T-helper 1 cell (primary cell): Measurements from ENCODE around the gene PSMC2.
"Not testable (repeated sequence)": the region's sequence is repeated elsewhere in the genome, so short reads cannot be mapped to it uniquely, and the experiment has no call there.

Source experiments
- DNase-seq, 5 donors: peaks; one replicate each; pipeline ENCODE4 v3.0.0-alpha.2; 2012 to 2020

Gene PSMC2

GRCh38 chr7:103379270-103379975 is 32.0 kb downstream of the PSMC2 start:
- DNase-seq, result no peak

DNA sequence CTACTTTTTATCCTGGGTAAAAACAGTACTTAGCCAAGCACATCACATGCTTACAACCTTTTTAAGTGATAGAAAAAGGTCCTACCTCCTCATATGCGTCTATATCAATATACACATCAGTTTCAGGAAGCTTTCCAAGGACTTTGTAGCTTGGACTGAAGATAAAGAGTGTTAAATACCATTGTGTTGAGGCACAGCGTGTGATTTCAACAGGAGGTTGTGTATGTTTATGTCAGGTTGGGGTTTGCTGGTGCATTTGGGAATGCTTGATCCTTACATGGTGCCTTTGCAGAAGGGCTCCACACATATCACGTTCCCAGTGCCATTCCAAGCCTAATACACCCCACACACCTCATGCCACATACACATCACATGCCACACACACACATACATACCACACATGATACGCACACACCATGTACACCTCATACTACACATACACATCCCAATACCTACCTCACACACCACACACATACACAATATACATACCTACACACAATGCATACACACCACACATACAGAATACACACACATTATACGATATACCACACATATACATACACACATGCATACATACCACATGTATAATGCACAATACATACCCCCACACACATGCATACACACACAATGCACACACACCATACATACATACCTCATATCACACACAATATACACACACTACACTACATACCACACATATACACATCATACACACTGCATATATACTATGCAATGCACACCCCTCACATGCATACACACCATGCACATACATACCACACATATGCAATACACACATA is 33.1 kb downstream of the PSMC2 start:
- DNase-seq, result no peak

DNA sequence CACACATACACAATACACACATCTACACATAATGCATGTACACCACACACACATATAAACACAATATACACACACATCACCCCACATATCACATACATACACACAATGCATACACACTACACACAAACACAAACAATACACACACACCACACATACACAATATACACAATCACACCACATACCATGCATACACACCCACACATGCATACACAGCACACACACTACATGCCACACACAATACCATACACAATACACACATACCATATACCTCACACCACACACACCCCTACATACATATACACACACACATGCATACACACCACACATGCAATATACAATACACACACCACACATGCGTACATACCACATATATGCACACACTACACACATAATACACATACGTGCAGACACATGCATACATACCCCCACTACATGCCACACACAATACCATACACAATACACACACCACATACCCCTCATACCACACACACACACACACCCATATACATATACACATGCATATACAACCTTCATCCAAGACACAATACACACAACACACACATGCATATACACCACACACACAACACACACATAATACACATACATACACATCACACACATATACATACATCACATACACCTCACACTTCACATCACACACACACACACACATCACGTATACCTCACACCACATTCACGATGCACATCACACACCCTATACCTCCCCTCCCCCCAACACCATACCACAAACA is 34.0 kb downstream of the PSMC2 start:
- DNase-seq, result no peak

DNA sequence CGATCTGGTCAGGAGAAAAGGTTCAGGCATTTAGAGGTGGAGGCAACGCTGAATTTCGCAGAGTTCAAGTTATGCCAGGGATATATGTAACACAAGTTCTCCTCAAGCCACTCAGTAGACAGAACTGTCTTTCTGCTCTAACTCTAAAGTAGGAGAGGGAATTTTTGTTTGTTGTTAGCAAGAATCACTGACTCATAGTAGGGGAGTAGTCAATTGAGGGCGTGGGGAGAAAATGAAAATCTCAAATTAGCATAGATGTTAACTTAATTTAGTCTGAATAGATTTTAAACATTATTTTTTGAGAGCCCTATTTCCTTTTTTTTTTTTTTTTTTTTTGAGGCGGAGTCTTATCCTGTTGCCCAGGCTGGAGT is 34.6 kb downstream of the PSMC2 start:
- DNase-seq, result no peak

GRCh38 chr7:103387242-103387641 is 39.8 kb downstream of the PSMC2 start:
- no peak for DNase-seq

DNA sequence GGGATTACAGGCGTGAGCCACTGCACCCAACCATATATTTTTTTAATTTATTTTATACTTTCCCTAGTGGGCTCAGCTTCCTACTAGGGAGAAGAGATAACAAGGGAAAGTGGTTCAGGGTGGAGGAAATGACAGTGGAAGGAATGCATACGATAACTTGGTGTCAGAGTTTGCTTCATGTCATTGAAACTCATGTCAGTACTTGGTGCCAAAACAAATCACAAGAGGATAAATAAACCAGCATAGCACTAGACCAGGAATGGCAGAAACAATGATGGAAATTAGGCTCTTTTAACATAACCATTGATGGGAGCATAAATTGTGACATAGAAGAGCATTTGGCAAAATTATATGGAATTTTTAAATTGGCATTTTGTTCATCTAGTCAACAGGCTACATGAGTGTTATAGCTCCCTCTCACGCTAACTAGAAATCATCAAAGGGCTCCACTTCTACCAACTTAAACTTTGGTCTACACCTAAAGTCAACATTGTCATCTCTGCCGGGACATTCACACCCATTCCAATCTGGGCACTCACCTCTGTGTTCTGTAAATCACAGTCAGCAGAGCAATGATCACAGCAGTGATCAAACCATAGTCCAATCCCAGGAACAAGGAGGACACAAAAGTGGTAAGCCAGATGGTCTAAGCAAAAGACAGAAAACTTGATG is 41.2 kb downstream of the PSMC2 start:
- DNase-seq, result no peak

DNA sequence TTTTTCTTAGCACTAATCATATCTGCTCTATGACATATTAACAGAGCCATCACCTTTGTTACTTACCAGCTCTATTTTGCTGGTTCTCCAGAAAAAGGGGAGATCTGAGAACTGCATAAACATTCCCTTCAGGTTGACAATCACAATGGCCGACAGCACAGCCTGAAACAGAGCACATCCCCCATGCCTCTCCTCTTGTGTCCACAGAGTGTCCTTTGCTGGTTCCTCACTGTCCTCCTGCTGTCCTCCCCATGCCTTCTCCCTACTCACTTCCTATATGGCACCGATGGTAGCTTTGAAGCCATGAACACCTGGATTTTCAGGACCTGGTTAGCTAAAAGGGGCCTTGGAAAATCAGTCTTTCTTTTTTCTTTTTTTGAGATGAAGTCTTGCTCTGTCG is 41.8 kb downstream of the PSMC2 start:
- no peak for DNase-seq

- DNase-seq, result no peak
These were observed 43.7 kb downstream of the PSMC2 start for GRCh38 chr7:103391150-103391549.

GRCh38 chr7:103391976-103392375 is 44.5 kb downstream of the PSMC2 start:
- DNase-seq, result no peak

- no peak for DNase-seq
These were observed 47.1 kb downstream of the PSMC2 start for GRCh38 chr7:103394566-103394965.

GRCh38 chr7:103395071-103395470 is 47.6 kb downstream of the PSMC2 start:
- no peak for DNase-seq

DNA sequence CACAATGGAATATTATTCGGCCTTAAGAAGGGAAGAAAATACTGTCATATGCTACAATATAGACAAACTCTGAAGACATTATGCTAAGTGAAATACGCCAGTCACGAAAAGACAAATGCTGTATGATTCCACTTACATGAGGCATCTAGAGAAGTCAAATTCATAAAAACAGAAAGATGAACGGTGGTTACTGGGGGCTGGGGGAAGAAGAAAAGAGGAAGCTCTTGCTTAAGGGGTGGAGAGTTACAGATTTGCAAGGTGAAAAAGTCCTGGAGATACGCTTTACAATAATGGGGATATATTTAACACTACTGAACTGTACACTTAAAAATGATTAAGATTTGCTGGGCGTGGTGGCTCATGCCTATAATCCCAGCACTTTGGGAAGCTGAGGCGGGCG is 49.0 kb downstream of the PSMC2 start:
- no peak for DNase-seq

DNA sequence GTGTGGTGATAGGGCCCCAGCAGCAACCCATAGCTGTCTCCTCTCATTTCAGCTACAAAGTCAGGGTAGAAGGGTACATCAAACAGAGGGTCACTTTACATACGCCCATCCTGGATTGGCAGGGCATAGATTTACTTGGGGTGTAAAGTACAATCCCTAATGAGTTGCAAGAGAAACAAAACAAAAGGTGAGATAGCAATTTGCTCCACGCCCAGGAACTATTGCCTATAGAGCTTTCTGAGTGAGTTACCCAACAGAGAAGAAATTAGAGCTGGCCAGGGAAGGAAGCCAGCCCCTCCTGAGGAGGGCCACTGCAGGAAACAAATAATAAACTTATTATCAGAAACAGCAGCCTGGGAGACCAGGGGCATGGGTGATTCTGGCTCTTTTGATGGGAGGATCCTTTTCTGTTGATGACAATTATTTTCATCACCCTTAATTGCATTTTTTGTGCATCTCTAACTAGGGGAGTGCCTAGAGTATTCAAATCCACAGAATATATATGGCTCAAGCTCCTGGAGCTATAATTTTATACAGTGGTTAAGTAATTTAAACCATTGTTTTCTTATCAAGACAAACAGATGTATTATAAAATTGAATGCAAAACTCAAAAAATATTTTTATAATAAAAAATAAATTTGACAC is 51.2 kb downstream of the PSMC2 start:
- DNase-seq, result no peak

GRCh38 chr7:103399687-103400086 is 52.2 kb downstream of the PSMC2 start:
- DNase-seq, result not testable (repeated sequence)

GRCh38 chr7:103405789-103406613 is 58.6 kb downstream of the PSMC2 start:
- not testable (repeated sequence) for DNase-seq

DNA sequence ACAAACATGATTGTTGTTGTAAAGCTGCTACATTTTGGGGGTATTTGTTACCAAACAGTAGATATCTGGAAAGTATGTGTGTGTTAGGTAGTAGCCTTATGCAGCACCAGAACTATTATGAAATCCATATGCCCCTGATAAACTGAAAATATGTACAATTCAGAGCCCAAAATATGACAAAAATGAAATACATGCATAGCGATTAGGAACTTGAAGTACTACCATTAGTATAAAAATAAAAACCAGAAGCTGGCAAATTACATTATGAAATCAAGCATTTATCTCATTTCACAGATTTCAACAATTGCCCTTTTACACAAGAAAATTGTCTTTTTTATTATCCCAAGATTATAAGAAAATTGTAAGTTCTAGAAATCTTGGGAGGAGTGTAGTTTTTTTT is 64.7 kb downstream of the PSMC2 start:
- no peak for DNase-seq

GRCh38 chr7:103413407-103413806 is 66.0 kb downstream of the PSMC2 start:
- DNase-seq, result no peak

- DNase-seq, result no peak
These were observed 70.8 kb downstream of the PSMC2 start for GRCh38 chr7:103418241-103418640.
